Putamen (tissue), 1 donor: ENCODE measurements around the gene NACA2.
A peak's percentile ranks its signal among the peaks of the same experiment; 100 is the strongest.
"Not testable (repeated sequence)": the region's sequence is repeated elsewhere in the genome, so short reads cannot be mapped to it uniquely, and the experiment has no call there.

Experiments
- DNase-seq: peaks from one replicate; pipeline ENCODE4 v3.0.0-alpha.2; 2016; ENCODE audit warnings: low spot score

The NACA2 gene

DNA sequence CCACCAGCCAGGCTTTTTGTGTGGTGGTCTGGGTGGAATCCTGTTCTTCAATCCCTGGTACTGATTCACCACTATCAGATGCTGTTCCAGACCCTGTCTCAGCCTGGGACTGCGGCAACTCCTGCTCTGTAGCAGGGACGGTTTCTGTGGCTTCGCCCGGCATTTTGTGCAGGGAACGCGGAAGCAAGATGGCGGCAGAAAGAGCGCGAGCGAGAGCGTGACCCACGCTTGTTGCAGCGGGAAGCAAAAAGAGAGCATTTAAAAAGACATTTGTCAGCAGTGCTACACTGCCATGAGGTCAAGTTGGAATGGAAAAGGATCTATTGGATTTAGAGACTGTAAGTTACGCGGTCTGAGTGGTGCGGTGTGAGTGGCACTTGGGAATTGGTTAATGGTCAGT is at the start of gene NACA2:
TSS of gene NACA2 (minus strand) at position 202 of the 400 bp plus-strand sequence. CDS start at position 163, 39 bp downstream.
- DNase-seq = no peak

- no peak for DNase-seq
Measured at GRCh38 chr17:61639818-61640217, 48.8 kb upstream of the NACA2 start.

- no peak for DNase-seq
Measured at GRCh38 chr17:61638087-61638486, 47.1 kb upstream of the NACA2 start.

DNA sequence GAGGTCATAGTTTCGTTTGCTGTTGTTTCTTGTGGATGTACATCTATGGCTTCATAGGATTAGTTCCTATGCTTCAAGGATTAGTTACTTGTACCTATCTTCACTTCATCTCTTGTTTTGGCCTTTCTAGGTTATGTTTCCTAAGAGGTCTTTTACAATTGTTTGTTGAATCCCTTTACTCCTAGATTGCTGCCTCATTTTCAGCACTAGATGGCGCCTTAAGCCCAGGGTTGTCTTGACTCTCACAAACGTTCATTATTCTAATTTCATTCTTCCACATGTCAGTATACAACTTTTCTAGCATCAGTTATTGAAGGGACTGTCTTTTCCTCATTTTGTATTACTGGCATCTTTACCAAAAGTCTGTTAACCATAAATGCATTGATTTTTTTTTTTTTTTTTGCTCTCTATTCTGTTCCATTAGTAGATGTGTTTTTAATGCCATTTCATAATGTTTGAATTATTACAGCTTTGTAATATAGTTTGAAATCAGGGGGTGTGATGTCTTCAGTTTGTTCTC is 45.0 kb upstream of the NACA2 start:
- DNase-seq = peak; percentile 9

- no peak for DNase-seq
Measured at GRCh38 chr17:61634942-61635538, 44.0 kb upstream of the NACA2 start.

DNA sequence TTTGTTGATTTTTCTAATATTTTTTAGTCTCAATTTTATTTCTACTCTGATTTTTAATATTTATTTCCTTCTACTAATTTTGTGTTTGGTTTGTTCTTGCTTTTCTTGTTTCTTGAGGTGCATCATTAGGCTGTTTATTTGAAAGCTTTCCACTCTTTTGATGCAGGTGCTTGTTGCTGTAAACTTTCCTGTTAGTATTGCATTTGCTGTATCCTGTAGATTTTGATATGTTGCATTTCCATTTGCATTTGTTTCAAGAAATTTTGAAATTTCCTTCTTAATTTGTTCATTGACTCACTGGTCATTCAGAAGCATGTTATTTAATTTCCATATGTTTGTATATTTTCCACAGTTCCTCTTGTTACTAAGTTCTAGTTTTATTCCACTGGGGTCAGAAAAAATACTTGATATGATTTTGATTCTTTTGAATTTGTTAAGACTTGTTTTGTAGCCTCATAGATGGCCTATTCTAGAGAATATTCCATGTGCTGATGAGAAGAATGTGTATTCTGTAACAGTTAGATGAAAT is 43.1 kb upstream of the NACA2 start:
- no peak for DNase-seq

GRCh38 chr17:61632826-61633225 is 41.8 kb upstream of the NACA2 start:
- DNase-seq = no peak

DNA sequence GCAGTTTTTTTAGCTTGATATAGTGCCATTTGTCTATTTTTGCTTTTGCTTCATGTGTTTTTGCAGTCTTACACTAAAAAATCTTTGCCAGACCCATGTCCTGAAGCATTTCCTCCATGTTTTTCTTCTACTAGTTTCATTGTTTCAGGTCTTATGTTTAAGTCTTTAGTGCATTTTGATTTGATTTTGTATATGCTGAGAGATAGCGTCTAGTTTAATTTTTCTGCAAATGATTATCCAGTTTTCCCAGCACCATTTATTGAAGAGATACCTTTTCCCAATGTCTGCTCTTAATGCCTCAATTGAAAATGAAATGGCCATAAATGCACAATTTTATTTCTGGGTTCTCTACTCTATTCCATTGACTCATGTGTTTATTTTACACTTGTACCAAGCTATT is 40.8 kb upstream of the NACA2 start:
- no peak for DNase-seq

- not testable (repeated sequence) for DNase-seq
Measured at GRCh38 chr17:61628158-61628557, 37.1 kb upstream of the NACA2 start.

DNA sequence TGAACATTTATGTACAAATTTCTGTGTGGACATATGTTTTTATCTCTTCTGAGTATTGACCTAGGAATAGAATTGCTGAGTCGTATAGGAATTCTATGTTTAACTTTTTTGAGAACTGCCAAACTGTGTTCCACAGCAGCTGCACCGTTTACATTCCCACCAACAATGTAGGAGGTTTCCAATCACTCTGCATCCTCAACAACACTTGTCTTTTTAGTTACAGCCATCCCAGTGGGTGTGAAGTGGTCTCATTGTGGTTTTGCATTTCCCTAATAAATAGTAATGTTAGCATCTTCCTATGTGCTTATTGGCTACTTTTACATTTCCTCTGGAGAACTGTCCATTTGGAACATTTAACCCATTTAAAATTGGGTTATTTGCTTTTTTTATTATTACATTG is 36.6 kb upstream of the NACA2 start:
- no peak for DNase-seq

- no peak for DNase-seq
Measured at GRCh38 chr17:61627125-61627524, 36.1 kb upstream of the NACA2 start.

GRCh38 chr17:61625564-61625963 is 34.5 kb upstream of the NACA2 start:
- DNase-seq = no peak

DNA sequence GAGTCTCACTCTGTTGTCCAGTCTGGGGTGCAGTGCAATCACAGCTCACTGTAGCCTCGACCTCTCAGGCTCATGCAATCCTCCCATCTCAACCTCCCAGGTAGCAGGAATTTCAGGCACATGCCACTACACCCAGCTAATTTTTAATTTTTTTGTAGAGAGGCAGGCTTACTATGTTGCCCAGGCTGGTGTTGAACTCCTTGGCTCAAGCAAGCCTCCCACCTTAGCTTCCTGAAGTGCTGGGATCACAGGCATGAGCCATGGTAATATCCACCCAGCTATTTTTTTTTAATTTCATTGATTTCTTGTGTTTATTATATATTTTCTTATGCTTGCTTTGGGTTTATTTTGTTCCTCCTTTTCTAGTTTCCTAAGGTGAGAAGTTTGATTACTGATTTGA is 33.9 kb upstream of the NACA2 start:
- DNase-seq = no peak

DNA sequence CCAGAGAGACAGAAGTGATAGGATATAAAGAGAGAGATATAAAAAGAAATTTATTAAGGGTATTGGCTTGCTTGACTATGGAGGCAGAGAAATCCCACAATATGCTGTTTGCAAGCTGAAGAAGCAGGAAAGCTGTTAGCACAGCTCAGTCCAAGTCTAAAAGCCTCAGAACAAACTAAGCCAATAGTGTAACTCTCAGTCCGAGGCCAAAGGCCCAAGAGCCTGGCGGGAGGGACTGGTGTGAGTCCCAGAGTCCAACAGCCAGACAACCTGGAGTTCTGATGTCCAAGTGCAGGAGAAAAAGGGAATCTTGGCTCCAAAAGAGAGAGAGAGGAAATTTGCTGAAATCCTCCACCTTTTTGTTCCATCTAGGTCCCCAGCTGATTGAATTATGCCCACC is 30.3 kb upstream of the NACA2 start:
- no peak for DNase-seq

DNA sequence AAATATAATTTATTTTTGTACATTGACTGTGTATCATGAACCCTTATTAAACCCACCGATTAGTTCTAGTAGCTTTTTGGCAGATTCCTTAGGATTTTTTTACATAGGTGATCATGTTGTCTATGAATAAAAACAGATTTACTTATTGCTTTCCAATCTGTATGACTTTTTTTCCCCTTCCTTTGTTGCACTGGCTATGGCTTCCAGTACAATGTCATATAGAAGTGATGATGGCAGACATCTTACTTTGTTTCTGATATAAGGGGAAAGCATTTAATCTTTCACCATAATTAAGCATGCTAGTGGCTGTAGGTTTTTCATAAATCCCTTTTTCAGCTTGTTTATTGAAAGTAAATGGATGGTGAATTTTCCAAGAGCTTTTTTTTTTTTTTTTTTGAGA is 28.9 kb upstream of the NACA2 start:
- DNase-seq = no peak

DNA sequence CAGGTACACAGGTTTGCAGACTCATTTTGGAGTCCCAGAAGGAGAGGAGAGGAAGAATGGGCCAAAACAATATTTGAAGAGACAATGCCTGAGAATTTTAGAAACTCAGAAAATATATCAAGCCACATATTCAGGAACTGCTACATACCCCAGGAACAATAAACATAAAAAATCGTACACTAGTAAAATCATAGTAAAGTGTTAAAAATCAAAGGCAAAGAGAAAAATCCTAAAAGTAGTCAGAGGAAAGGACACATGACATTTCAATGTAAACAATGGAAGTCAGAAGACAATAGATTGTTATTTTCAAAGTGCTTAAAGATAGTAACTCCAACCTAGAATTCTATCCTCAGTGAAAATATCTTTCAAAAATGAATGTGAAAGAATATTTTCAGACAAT is 28.5 kb upstream of the NACA2 start:
- no peak for DNase-seq

DNA sequence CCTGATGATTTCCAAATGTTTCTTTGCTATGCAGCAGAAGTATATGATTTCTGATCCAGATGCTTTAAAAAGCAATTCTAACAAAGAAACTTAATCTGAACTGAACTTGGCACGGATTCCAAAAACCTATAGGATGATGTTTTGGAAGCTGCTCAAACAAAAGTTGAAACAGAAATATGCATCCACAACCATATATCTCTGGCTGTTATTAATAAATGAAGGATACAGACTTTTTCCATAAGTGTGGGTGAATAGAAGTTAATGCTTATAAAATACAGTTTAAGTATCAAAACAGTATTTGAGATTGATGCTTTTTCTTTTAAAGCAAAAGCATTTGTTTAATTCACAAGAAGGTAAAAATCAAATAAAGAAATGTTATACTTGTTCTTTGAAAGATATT is 27.9 kb upstream of the NACA2 start:
- DNase-seq = no peak

DNA sequence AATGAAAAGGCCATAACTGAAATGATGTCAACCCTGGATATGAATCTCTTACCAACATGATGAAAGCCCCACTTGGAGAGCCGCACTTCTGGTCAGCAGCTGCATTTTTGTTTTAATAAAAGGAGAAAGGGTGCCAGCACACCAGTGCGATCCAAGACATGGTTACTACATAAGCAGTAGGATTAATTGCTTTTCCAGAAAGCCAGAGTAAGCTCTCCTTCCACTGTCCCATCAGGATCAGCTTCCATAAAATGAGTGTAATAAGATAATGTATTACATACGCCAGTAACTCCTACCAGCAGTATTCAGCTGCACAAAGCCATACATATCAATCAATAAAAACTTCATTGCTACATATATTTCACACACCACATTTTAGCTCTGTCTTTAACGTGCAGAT is 26.3 kb upstream of the NACA2 start:
- DNase-seq = no peak

- no peak for DNase-seq
Measured at GRCh38 chr17:61616783-61617182, 25.8 kb upstream of the NACA2 start.

DNA sequence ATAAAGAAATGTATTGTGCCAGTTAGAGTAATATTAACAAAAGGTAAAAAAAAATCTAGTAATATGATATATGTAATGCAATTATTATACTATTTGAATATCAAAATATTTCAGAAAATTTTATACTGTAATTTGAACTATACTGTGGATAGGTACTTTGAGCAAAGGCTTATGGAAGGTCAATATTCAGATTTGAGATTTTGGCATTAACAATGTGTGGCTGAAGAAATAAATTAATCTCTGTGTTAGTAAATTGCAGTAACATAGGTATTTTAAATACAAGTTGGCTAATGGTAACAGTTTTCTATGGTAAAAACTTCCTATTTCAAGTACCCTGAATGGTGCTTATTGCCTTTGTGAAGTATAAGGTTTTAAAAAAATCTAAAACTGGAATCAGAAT is 23.2 kb upstream of the NACA2 start:
- no peak for DNase-seq

DNA sequence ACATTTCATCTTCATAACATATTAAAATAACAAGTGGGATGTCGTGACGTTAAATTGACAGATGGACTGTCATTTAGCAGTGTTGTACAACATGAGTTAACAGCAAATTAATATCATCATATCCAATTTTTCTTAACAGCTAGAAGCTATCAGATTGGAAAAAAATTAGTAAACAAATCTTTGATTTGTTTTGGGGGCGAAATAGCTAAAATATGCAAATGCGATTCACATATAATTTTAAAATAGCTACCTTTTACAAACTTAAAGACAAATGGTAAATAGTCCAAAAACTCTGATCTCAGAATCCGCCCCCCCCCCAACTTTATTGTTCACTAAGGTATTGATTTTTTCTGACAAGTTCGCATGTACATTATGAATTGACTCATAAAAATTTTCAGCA is 20.3 kb upstream of the NACA2 start:
- DNase-seq = no peak

DNA sequence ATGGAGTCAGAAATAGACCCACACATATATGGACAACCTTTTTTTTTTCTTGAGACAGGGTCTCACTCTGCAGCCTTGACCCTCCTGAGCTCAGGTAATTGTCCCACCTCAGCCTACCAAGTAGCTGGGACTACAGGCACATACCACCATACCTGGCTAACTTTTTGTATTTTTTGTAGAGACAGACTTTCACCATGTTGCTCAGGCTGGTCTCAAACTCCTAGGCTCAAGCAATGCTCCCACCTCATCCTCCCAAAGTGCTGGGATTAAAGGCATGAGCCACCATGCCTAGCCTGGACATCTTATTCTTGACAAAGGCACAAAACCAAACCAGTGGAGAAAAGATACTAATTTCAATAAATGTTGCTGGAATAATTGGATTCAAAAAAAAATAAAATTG is 14.7 kb upstream of the NACA2 start:
- no peak for DNase-seq

DNA sequence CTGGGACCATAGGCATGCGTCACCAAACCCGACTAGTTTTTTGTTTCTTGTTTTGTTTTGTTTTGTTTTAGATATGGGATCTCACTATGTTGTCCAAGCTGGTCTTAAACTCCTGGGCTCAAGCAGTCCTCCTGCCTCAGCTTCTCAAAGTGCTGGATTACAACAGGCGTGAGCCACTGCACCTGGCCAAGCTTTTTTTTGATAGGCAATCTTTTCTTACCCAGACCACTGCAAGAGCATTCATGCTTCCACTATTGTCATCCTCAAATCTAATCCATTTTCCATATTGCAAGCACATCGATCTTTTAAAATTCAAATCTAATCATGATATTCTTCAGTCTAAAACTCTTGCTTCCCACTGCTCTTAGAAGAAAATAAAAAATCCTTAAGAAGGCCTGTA is 10.3 kb upstream of the NACA2 start:
- no peak for DNase-seq

- DNase-seq = no peak
Measured at GRCh38 chr17:61600621-61601020, 9.6 kb upstream of the NACA2 start.
